Measurements from ENCODE around the gene JAZF1. TPM values are rescaled to one million over a fixed set of nuclear protein-coding genes. Genes with fewer than 3 reads are reported as not detected.

Gene JAZF1
- total and polyA plus RNA-seq, 4 donors, result 5.2 to 16.5 (median 10.7) TPM

DNA sequence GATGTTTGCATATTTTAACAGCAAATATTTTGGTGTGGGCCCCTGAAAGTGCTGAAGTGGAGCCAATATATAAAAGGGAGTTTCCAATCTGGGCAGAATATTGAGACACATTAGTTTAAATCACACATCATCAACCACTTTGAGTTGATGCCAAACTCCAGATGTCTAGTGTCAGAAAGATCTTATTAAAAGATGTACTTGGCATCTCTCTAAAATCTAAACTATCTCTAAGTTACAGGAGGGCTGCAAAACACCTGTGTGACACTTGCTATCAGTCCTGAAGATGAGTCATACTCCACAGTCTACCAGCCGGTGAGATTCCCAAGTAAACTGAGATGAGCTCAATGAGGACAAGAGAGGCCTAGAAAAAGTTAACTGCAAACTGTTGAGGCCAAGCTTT is 11.4 kb downstream of the JAZF1 start:
- DNase-seq, result peak in 2 of 3 donors; percentile 40 to 60
- Histone ChIP-seq H3K9me3 (ENCODE audit: control insufficient read depth in 4 of 4, insufficient read depth in 3 of 4, low read length in 3 of 4) (no peaks in the 10 kb centered on the region), H3K4me1 (ENCODE audit: control insufficient read depth in 5 of 5, insufficient read depth in 5 of 5, low read length in 5 of 5) (peaks cover 3 to 37% (median 8%) of the 10 kb centered on the region in 5 donors), H3K27ac (ENCODE audit: low read depth in 1 of 2, low read length in 1 of 2) (no peak overlapping the region), H3K36me3 (ENCODE audit: control insufficient read depth in 4 of 4, insufficient read depth in 4 of 4, low read length in 4 of 4) (no peaks in the 10 kb centered on the region), H3K9ac (ENCODE audit: insufficient read depth in 1 of 2, low read length in 2 of 2) (no peak overlapping the region), H3K4me3 (no peak overlapping the region), H3K27me3 (ENCODE audit: control insufficient read depth in 3 of 3, insufficient read depth in 3 of 3, low read length in 2 of 3) (no peaks in the 10 kb centered on the region)
- 73 to 93% methylated on average over 1 of the region's 1 CpG for WGBS, 2 donors
- TF ChIP-seq, protein P1, sequence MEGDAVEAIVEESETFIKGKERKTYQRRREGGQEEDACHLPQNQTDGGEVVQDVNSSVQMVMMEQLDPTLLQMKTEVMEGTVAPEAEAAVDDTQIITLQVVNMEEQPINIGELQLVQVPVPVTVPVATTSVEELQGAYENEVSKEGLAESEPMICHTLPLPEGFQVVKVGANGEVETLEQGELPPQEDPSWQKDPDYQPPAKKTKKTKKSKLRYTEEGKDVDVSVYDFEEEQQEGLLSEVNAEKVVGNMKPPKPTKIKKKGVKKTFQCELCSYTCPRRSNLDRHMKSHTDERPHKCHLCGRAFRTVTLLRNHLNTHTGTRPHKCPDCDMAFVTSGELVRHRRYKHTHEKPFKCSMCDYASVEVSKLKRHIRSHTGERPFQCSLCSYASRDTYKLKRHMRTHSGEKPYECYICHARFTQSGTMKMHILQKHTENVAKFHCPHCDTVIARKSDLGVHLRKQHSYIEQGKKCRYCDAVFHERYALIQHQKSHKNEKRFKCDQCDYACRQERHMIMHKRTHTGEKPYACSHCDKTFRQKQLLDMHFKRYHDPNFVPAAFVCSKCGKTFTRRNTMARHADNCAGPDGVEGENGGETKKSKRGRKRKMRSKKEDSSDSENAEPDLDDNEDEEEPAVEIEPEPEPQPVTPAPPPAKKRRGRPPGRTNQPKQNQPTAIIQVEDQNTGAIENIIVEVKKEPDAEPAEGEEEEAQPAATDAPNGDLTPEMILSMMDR (IDR thresholded peaks at IDR 0.05; ENCODE audit: control extremely low read depth, extremely low read depth), result no peak
- no peak for ATAC-seq (ENCODE audit: insufficient read depth, low FRiP score)

DNA sequence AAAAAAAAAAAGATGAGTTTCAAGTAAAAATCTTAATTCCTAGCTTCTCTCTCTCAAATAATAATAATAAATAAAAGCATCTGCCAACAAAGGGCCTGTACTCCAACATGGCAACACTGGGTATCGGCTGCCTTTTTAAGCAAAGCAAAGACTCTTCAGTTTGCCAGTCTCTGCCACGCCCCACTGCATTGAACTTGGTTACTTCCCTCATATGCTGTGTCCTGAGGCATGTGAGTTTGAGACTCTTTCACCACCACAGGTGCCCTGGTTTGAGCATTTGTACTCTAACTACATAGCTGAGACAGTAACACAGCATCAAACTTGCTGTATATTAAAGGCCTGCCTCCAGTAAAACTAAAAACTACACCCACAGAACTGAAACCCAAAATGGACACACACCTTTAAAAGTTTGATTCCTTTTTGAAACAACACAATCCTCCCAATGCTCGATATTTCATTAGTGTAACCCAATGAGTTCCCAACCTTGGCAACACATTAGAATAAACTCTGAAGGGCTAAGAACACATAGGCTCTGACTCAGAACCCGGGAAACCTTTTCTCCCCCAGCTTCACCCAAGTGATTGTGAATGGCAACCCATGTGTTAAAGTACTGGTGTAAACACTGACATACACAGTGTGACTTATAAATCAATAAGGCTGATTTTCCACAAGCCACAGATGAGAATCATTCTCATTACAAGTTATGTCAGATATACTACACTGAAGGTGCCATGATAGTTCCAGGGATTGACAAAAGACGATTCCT is 12.0 kb downstream of the JAZF1 start:
- Histone ChIP-seq H3K9me3 (ENCODE audit: control insufficient read depth in 4 of 4, insufficient read depth in 3 of 4, low read length in 3 of 4) (no peaks in the 10 kb centered on the region), H3K27ac (ENCODE audit: low read depth in 1 of 2, low read length in 1 of 2) (no peak overlapping the region), H3K27me3 (ENCODE audit: control insufficient read depth in 3 of 3, insufficient read depth in 3 of 3, low read length in 2 of 3) (no peaks in the 10 kb centered on the region), H3K36me3 (ENCODE audit: control insufficient read depth in 4 of 4, insufficient read depth in 4 of 4, low read length in 4 of 4) (no peaks in the 10 kb centered on the region), H3K4me1 (ENCODE audit: control insufficient read depth in 5 of 5, insufficient read depth in 5 of 5, low read length in 5 of 5) (peaks cover 3 to 37% (median 8%) of the 10 kb centered on the region in 5 donors), H3K9ac (ENCODE audit: insufficient read depth in 1 of 2, low read length in 2 of 2) (no peak overlapping the region), H3K4me3 (no peak overlapping the region)
- DNase-seq, result peak in 1 of 3 donors; percentile 23
- ATAC-seq (ENCODE audit: insufficient read depth, low FRiP score), result no peak
- WGBS, 2 donors, result 88 to 91% methylated on average over 5 of the region's 5 CpGs
- TF ChIP-seq, protein P1 (IDR thresholded peaks at IDR 0.05; ENCODE audit: control extremely low read depth, extremely low read depth), result no peak

DNA sequence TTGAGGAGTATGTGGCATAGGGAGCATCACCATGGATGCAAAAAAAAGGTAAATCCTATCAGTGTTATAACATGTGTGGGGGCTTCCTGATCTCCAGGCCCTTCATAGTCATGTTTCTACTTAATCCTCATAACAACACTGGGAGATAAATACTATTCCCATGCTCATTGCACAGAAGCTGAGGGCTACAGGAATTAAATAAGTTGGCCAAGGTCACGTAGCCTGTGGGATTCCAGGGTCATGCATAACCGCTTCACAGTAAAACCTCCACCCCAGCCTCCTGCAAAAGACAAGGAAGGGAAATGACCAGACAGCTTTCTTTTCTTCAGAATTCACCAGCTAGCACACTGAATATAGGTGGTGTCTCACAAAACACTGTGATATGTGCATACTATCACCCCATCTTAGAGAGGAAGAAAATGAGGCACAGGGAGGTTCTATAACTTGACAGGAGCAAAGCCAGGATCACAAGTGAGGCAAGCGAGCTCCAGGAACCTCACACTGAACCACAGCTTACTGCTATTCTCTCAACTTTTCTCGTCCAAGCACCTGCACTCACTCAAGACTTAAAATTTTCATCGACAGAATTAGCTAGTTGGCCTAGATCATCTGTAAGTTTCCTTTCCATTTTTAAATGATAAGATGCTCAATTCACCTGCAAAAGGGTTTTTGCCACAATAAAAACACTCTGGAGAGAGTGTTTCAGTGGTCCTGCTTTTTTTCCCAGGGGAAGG is 13.4 kb downstream of the JAZF1 start:
- Histone ChIP-seq H3K9me3 (ENCODE audit: control insufficient read depth in 4 of 4, insufficient read depth in 3 of 4, low read length in 3 of 4) (no peaks in the 10 kb centered on the region), H3K9ac (ENCODE audit: insufficient read depth in 1 of 2, low read length in 2 of 2) (no peak overlapping the region), H3K4me3 (no peak overlapping the region), H3K36me3 (ENCODE audit: control insufficient read depth in 4 of 4, insufficient read depth in 4 of 4, low read length in 4 of 4) (no peaks in the 10 kb centered on the region), H3K27me3 (ENCODE audit: control insufficient read depth in 3 of 3, insufficient read depth in 3 of 3, low read length in 2 of 3) (no peaks in the 10 kb centered on the region), H3K27ac (ENCODE audit: low read depth in 1 of 2, low read length in 1 of 2) (no peak overlapping the region), H3K4me1 (ENCODE audit: control insufficient read depth in 5 of 5, insufficient read depth in 5 of 5, low read length in 5 of 5) (peaks cover 2 to 37% (median 8%) of the 10 kb centered on the region in 5 donors)
- ATAC-seq (ENCODE audit: insufficient read depth, low FRiP score), result no peak
- no peak for DNase-seq
- WGBS, 2 donors, result 91 to 95% methylated on average over 5 of the region's 5 CpGs
- TF ChIP-seq, protein P1 (IDR thresholded peaks at IDR 0.05; ENCODE audit: control extremely low read depth, extremely low read depth), result no peak

All from lung (tissue), 12 donors.